ENCODE results near the gene ELF2. TPM values are rescaled to one million over a fixed set of nuclear protein-coding genes. Genes with fewer than 3 reads are reported as not detected.

The ELF2 gene
- polyA plus RNA-seq, 1 of the 3 experiments (the other 2 are of a cell fraction) = 14.0 TPM

GRCh38 chr4:139083607-139083955 lies 93.4 kb downstream of the ELF2 start:
- 0% methylated on average over 6 of the region's 34 CpGs for WGBS (ENCODE audit: low lambda C conversion rate)
- Histone ChIP-seq H3K4me2 (peak overlapping the region; percentile 97), H3K9me3 (no peaks in the 10 kb centered on the region), H3F3A (replicated peaks; ENCODE audit: insufficient read depth) (peaks cover 25% of the 10 kb centered on the region), H3K27ac (ENCODE audit: low read depth in 2 of 2, low read length in 1 of 2) (peak overlapping the region; percentile 97 to 98), H3K36me3 (replicated peaks in 1 of 2; ENCODE audit: control insufficient read depth in 1 of 2, insufficient read depth in 2 of 2, low read length in 1 of 2) (peaks cover 3 to 13% of the 10 kb centered on the region in 2 experiments), H3K9ac (peak overlapping the region; percentile 94), H4K20me1 (ENCODE audit: insufficient read depth) (peaks cover 37% of the 10 kb centered on the region), H3K79me2 (ENCODE audit: insufficient read depth) (peaks cover 52% of the 10 kb centered on the region), H2AFZ (ENCODE audit: low read depth) (peak overlapping the region; percentile 57; the same call in 1 of the 2 replicates), H3K4me1 (ENCODE audit: control insufficient read depth in 1 of 2, insufficient read depth in 2 of 2, low read depth in 1 of 2, low read length in 1 of 2) (peaks cover 9 to 10% of the 10 kb centered on the region in 2 experiments; a peak in 2 of 4 replicates), H3K27me3 (ENCODE audit: insufficient read depth) (no peaks in the 10 kb centered on the region), H3K9me2 (no peaks in the 10 kb centered on the region), H3K4me3 (ENCODE audit: low read depth in 2 of 2, low read length in 1 of 2) (peak overlapping the region; percentile 68 to 84)
- CTCF ChIA-PET = interaction anchor here (0.6 to 10.5 kb wide), 7 partner anchors 53 to 307 kb away, joined by 3 to 74 read pairs (median 3); no protein-coding TSS in a partner anchor
- POLR2A ChIA-PET = no interaction called here
- TF ChIP-seq PBX3 (IDR thresholded peaks at IDR 0.05) (no peak), TEAD4 (IDR thresholded peaks at IDR 0.05; ENCODE audit: borderline replicate concordance, insufficient read depth) (no peak), FOXM1 (IDR thresholded peaks at IDR 0.05; ENCODE audit: low read depth) (no peak), MXI1 (IDR thresholded peaks at IDR 0.05; ENCODE audit: low read depth, low read length) (peak; percentile 5; the same call in 1 of the 2 replicates), CTCF (IDR thresholded peaks at IDR 0.05) (peak; percentile 23; the same call in 1 of the 2 replicates), JUND (IDR thresholded peaks at IDR 0.05) (no peak), CHD2 (IDR thresholded peaks at IDR 0.05; ENCODE audit: low read length, partially characterized antibody) (no peak), NFIC (IDR thresholded peaks at IDR 0.05; ENCODE audit: borderline replicate concordance) (no peak), RFX5 (IDR thresholded peaks at IDR 0.05; ENCODE audit: low read length) (no peak), NRF1 (IDR thresholded peaks at IDR 0.05; ENCODE audit: low read depth, low read length) (no peak), EP300 (IDR thresholded peaks at IDR 0.05; ENCODE audit: borderline replicate concordance in 1 of 2, low read depth in 1 of 2, low read length in 1 of 2) (no peak), FOSL2 (IDR thresholded peaks at IDR 0.05; ENCODE audit: borderline replicate concordance, low read depth) (no peak), ELF1 (IDR thresholded peaks at IDR 0.05) (peak; percentile 76)
- TF ChIP-seq, protein P1, sequence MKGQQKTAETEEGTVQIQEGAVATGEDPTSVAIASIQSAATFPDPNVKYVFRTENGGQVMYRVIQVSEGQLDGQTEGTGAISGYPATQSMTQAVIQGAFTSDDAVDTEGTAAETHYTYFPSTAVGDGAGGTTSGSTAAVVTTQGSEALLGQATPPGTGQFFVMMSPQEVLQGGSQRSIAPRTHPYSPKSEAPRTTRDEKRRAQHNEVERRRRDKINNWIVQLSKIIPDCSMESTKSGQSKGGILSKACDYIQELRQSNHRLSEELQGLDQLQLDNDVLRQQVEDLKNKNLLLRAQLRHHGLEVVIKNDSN (IDR thresholded peaks at IDR 0.05; ENCODE audit: borderline replicate concordance, low read depth) = no peak
- TF ChIP-seq, protein P2, sequence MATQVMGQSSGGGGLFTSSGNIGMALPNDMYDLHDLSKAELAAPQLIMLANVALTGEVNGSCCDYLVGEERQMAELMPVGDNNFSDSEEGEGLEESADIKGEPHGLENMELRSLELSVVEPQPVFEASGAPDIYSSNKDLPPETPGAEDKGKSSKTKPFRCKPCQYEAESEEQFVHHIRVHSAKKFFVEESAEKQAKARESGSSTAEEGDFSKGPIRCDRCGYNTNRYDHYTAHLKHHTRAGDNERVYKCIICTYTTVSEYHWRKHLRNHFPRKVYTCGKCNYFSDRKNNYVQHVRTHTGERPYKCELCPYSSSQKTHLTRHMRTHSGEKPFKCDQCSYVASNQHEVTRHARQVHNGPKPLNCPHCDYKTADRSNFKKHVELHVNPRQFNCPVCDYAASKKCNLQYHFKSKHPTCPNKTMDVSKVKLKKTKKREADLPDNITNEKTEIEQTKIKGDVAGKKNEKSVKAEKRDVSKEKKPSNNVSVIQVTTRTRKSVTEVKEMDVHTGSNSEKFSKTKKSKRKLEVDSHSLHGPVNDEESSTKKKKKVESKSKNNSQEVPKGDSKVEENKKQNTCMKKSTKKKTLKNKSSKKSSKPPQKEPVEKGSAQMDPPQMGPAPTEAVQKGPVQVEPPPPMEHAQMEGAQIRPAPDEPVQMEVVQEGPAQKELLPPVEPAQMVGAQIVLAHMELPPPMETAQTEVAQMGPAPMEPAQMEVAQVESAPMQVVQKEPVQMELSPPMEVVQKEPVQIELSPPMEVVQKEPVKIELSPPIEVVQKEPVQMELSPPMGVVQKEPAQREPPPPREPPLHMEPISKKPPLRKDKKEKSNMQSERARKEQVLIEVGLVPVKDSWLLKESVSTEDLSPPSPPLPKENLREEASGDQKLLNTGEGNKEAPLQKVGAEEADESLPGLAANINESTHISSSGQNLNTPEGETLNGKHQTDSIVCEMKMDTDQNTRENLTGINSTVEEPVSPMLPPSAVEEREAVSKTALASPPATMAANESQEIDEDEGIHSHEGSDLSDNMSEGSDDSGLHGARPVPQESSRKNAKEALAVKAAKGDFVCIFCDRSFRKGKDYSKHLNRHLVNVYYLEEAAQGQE (IDR thresholded peaks at IDR 0.05; ENCODE audit: low read depth, low read length) = 0 out of 2 replicates have a peak, but pooled peaks have one; percentile 5
- TF ChIP-seq, protein P3, sequence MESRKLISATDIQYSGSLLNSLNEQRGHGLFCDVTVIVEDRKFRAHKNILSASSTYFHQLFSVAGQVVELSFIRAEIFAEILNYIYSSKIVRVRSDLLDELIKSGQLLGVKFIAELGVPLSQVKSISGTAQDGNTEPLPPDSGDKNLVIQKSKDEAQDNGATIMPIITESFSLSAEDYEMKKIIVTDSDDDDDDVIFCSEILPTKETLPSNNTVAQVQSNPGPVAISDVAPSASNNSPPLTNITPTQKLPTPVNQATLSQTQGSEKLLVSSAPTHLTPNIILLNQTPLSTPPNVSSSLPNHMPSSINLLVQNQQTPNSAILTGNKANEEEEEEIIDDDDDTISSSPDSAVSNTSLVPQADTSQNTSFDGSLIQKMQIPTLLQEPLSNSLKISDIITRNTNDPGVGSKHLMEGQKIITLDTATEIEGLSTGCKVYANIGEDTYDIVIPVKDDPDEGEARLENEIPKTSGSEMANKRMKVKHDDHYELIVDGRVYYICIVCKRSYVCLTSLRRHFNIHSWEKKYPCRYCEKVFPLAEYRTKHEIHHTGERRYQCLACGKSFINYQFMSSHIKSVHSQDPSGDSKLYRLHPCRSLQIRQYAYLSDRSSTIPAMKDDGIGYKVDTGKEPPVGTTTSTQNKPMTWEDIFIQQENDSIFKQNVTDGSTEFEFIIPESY (IDR thresholded peaks at IDR 0.05; ENCODE audit: borderline replicate concordance, low read depth) = no peak
- TF ChIP-seq, protein P4, sequence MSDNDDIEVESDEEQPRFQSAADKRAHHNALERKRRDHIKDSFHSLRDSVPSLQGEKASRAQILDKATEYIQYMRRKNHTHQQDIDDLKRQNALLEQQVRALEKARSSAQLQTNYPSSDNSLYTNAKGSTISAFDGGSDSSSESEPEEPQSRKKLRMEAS (IDR thresholded peaks at IDR 0.05; ENCODE audit: low read depth) = 0 out of 2 replicates have a peak, but pooled peaks have one; percentile 16
- DNase-seq = peak; percentile 71
